Effector memory CD4-positive, alpha-beta T cell (primary cell): Measurements from ENCODE around the gene LMOD1.
"Not testable (repeated sequence)": the region's sequence is repeated elsewhere in the genome, so short reads cannot be mapped to it uniquely, and the experiment has no call there.

ENCODE experiments used
- DNase-seq, 3 donors: peaks; one replicate each; pipeline ENCODE4 v3.0.0-alpha.2; 2020
- H3K27ac ChIP-seq: 2 replicates; pipeline ENCODE4 v1.7.0; 2013; ENCODE audit warnings: mild to moderate bottlenecking, low read length, moderate library complexity; ENCODE audit not compliant: insufficient read depth, poor library complexity, severe bottlenecking
- H3K27me3 ChIP-seq: replicated peaks from 2 replicates; pipeline ENCODE4 v1.7.0; 2013; ENCODE audit warnings: mild to moderate bottlenecking, low read length; ENCODE audit not compliant: insufficient read depth, control insufficient read depth, poor library complexity, severe bottlenecking
- H3K36me3 ChIP-seq: 2 replicates; pipeline ENCODE4 v1.7.0; 2013; ENCODE audit warnings: mild to moderate bottlenecking, low read length, moderate library complexity; ENCODE audit not compliant: control insufficient read depth, insufficient read depth
- H3K4me1 ChIP-seq: 2 replicates; pipeline ENCODE4 v1.7.0; 2013; ENCODE audit warnings: low read length, mild to moderate bottlenecking; ENCODE audit not compliant: control insufficient read depth, insufficient read depth, poor library complexity, severe bottlenecking
- H3K4me3 ChIP-seq: 2 replicates; pipeline ENCODE4 v1.7.0; 2013; ENCODE audit warnings: low read length, low read depth, mild to moderate bottlenecking; ENCODE audit not compliant: insufficient read depth, poor library complexity, severe bottlenecking
- H3K9me3 ChIP-seq: 2 replicates; pipeline ENCODE4 v1.7.0; 2013; ENCODE audit warnings: mild to moderate bottlenecking, low read length, moderate library complexity; ENCODE audit not compliant: control insufficient read depth

LMOD1 gene

GRCh38 chr1:201949491-201949890, 3.1 kb upstream of the LMOD1 start:
- H3K27me3 ChIP-seq: peaks cover 9% of the 10 kb centered on the region
- H3K4me3 ChIP-seq: no peak overlapping the region
- peaks cover 3% of the 10 kb centered on the region for H3K4me1 ChIP-seq
- DNase-seq: no peak
- no peak overlapping the region for H3K27ac ChIP-seq
- H3K36me3 ChIP-seq: no peaks in the 10 kb centered on the region
- H3K9me3 ChIP-seq: no peaks in the 10 kb centered on the region

- DNase-seq: no peak
Measured at GRCh38 chr1:201947697-201948008, 1.3 kb upstream of the LMOD1 start.

GRCh38 chr1:201945863-201946223, 505 bp downstream of the LMOD1 start:
- DNase-seq: no peak
- H3K4me3 ChIP-seq: no peak overlapping the region
- no peak overlapping the region for H3K27ac ChIP-seq

More at GRCh38 chr1:201947697-201948008, 1.3 kb upstream of the LMOD1 start:
- peaks cover 9% of the 10 kb centered on the region for H3K27me3 ChIP-seq
- H3K36me3 ChIP-seq: no peaks in the 10 kb centered on the region
- no peak overlapping the region for H3K27ac ChIP-seq
- H3K4me3 ChIP-seq: no peak overlapping the region
- no peaks in the 10 kb centered on the region for H3K9me3 ChIP-seq
- H3K4me1 ChIP-seq: no peaks in the 10 kb centered on the region

GRCh38 chr1:201945157-201945556, 1.2 kb downstream of the LMOD1 start:
- Histone ChIP-seq H3K4me1 (no peaks in the 10 kb centered on the region), H3K27ac (no peak overlapping the region), H3K4me3 (no peak overlapping the region), H3K36me3 (no peaks in the 10 kb centered on the region), H3K9me3 (no peaks in the 10 kb centered on the region), H3K27me3 (peaks cover 9% of the 10 kb centered on the region)
- no peak for DNase-seq

More at GRCh38 chr1:201945863-201946223, 505 bp downstream of the LMOD1 start:
- H3K4me1 ChIP-seq: no peaks in the 10 kb centered on the region
- peaks cover 9% of the 10 kb centered on the region for H3K27me3 ChIP-seq
- no peaks in the 10 kb centered on the region for H3K36me3 ChIP-seq
- no peaks in the 10 kb centered on the region for H3K9me3 ChIP-seq

GRCh38 chr1:201944639-201945038, 1.7 kb downstream of the LMOD1 start:
- Histone ChIP-seq H3K27me3 (peaks cover 9% of the 10 kb centered on the region), H3K27ac (no peak overlapping the region), H3K36me3 (no peaks in the 10 kb centered on the region), H3K9me3 (no peaks in the 10 kb centered on the region), H3K4me3 (no peak overlapping the region), H3K4me1 (no peaks in the 10 kb centered on the region)
- no peak for DNase-seq

- no peak for DNase-seq
- peaks cover 9% of the 10 kb centered on the region for H3K27me3 ChIP-seq
- no peaks in the 10 kb centered on the region for H3K9me3 ChIP-seq
- no peak overlapping the region for H3K4me3 ChIP-seq
- no peaks in the 10 kb centered on the region for H3K4me1 ChIP-seq
- no peak overlapping the region for H3K27ac ChIP-seq
- H3K36me3 ChIP-seq: no peaks in the 10 kb centered on the region
Measured at GRCh38 chr1:201944002-201944401, 2.3 kb downstream of the LMOD1 start.

GRCh38 chr1:201942129-201942495, 4.2 kb downstream of the LMOD1 start:
- Histone ChIP-seq H3K27me3 (peaks cover 9% of the 10 kb centered on the region), H3K36me3 (no peaks in the 10 kb centered on the region), H3K4me1 (no peaks in the 10 kb centered on the region), H3K4me3 (no peak overlapping the region), H3K27ac (no peak overlapping the region), H3K9me3 (no peaks in the 10 kb centered on the region)
- no peak for DNase-seq

GRCh38 chr1:201941420-201942128, 4.8 kb downstream of the LMOD1 start:
- Histone ChIP-seq H3K27ac (no peak overlapping the region), H3K4me3 (no peak overlapping the region), H3K27me3 (peaks cover 7% of the 10 kb centered on the region)

GRCh38 chr1:201940316-201940715, 6.0 kb downstream of the LMOD1 start:
- H3K4me3 ChIP-seq, H3K27me3 ChIP-seq, H3K36me3 ChIP-seq, DNase-seq, H3K4me1 ChIP-seq, H3K9me3 ChIP-seq, H3K27ac ChIP-seq: not testable (repeated sequence)

More at GRCh38 chr1:201941420-201942128, 4.8 kb downstream of the LMOD1 start:
- no peak for DNase-seq
- no peaks in the 10 kb centered on the region for H3K36me3 ChIP-seq
- no peaks in the 10 kb centered on the region for H3K9me3 ChIP-seq
- no peaks in the 10 kb centered on the region for H3K4me1 ChIP-seq

GRCh38 chr1:201939574-201939973, 6.8 kb downstream of the LMOD1 start:
- Histone ChIP-seq H3K9me3 (no peaks in the 10 kb centered on the region), H3K4me1 (no peaks in the 10 kb centered on the region), H3K4me3 (no peak overlapping the region), H3K27me3 (no peaks in the 10 kb centered on the region), H3K36me3 (no peaks in the 10 kb centered on the region), H3K27ac (no peak overlapping the region)
- no peak for DNase-seq
